DND-41 (cell line): ENCODE data around the gene GRID2.
A peak's percentile ranks its signal among the peaks of the same experiment; 100 is the strongest.

Experiments used
- ATAC-seq: fragments of 200-7000 bp; cut with Tn5 transposase; 3 replicates; pipeline ENCODE4 v1.9.1; 2021; ENCODE audit warnings: low read depth; ENCODE audit not compliant: insufficient read depth
- DNase-seq: peaks from one replicate; pipeline ENCODE4 v3.0.0-alpha.2; 2020
- H2AFZ ChIP-seq: 2 replicates; pipeline ENCODE4 v1.6.0; 2012; ENCODE audit warnings: low read depth, low read length
- H3K27ac ChIP-seq: 2 replicates; pipeline ENCODE4 v1.5.1; 2012; ENCODE audit warnings: low read length, inconsistent platforms
- H3K27me3 ChIP-seq: fragments of 200-600 bp; sonication (generic); 2 replicates; pipeline ENCODE4 v1.6.0; 2012; ENCODE audit warnings: low read length, mild to moderate bottlenecking, inconsistent platforms; ENCODE audit not compliant: insufficient read depth, poor library complexity
- H3K36me3 ChIP-seq: 2 replicates; pipeline ENCODE4 v1.5.1; 2012; ENCODE audit warnings: low read length, inconsistent platforms; ENCODE audit not compliant: insufficient read depth
- H3K4me1 ChIP-seq: 2 replicates; pipeline ENCODE4 v1.5.1; 2012; ENCODE audit warnings: mild to moderate bottlenecking, low read length; ENCODE audit not compliant: insufficient read depth
- H3K4me2 ChIP-seq: 2 replicates; pipeline ENCODE4 v1.6.0; 2012; ENCODE audit warnings: mild to moderate bottlenecking, moderate library complexity, low read length, inconsistent platforms; ENCODE audit not compliant: insufficient read depth
- H3K4me3 ChIP-seq, 2 experiments: fragments of 200-600 bp in 1 of 2; shearing (Covaris generic) in 1 of 2; 2 replicates each; pipeline ENCODE4 v1.5.1; 2012 to 2016; ENCODE audit warnings: inconsistent platforms in 2 of 2, low read length in 2 of 2, mild to moderate bottlenecking in 2 of 2, low read depth in 1 of 2, moderate library complexity in 1 of 2
- H3K79me2 ChIP-seq: 2 replicates; pipeline ENCODE4 v1.6.0; 2012; ENCODE audit warnings: low read length, inconsistent platforms; ENCODE audit not compliant: insufficient read depth
- H3K9ac ChIP-seq: 2 replicates; pipeline ENCODE4 v1.6.0; 2012; ENCODE audit warnings: low read depth, mild to moderate bottlenecking, inconsistent platforms, low read length, moderate library complexity
- H3K9me3 ChIP-seq: 2 replicates; pipeline ENCODE4 v1.5.1; 2012; ENCODE audit warnings: low read length, moderate library complexity, mild to moderate bottlenecking, inconsistent platforms; ENCODE audit not compliant: insufficient read depth, severe bottlenecking
- H4K20me1 ChIP-seq: 2 replicates; pipeline ENCODE4 v1.6.0; 2012; ENCODE audit warnings: low read length; ENCODE audit not compliant: insufficient read depth
- EZH2 ChIP-seq: IDR thresholded peaks from 3 replicates; pipeline ENCODE4 v1.6.1; 2012; ENCODE audit warnings: borderline replicate concordance, low read depth, mild to moderate bottlenecking, moderate library complexity, low read length, inconsistent platforms; ENCODE audit not compliant: severe bottlenecking
- TF ChIP-seq, protein P1 (sequence below): IDR thresholded peaks from 2 replicates; pipeline ENCODE4 v1.5.1; 2012; ENCODE audit warnings: borderline replicate concordance, low read length, moderate library complexity, mild to moderate bottlenecking; ENCODE audit not compliant: poor library complexity, severe bottlenecking; ENCODE audit errors: extremely low read depth

Gene GRID2

DNA sequence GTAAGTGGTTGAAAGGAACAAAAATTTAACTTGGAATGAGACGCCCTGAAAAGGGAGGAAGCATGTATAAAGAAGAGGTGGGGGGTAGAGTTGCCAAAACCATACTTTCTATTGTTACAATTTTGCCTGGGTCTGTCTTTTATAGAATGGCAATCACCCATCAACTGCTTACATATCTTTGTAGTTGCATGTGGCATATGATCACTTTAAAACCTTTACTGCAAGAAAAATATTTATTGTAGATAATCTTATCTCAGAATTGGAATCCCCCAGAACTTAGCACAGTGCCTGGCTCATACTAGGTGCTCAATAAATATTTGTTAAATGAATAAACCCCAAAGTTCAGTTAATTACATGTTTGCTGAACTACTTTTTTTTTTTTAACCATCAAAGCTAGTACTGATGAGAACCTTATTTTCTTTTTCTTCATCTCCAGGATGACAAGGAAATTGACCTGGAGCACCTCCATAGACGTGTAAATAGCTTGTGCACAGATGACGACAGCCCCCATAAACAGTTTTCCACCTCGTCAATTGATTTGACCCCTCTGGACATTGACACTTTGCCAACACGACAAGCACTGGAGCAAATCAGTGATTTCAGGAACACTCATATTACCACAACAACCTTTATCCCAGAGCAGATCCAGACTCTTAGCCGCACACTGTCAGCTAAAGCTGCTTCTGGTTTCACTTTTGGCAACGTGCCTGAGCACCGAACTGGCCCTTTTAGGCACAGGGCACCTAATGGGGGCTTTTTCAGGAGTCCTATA, 1468.1 kb downstream of the GRID2 start:
- Histone ChIP-seq H2AFZ (no peak overlapping the region), H3K4me3 (no peak overlapping the region)
- ATAC-seq: no peak

DNA sequence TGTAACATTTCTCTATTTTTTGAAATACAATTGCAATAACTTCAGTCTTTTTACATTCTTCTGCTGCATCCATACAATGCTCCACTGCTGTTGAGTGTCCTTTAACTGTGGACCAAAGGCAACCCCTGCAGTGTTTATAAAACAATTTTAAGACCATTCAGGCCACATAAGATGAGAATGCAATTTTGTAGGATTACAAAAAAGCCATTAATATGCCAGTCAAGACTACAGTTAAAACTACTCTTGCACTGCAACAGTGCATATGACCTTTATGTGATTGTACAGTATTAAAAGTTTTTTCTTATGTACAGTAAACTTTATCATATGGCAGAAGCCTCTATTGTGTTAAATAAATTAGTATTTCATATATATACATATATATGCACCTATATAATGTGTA, 1469.1 kb downstream of the GRID2 start:
- no peak overlapping the region for H2AFZ ChIP-seq
- TF ChIP-seq, protein P1, sequence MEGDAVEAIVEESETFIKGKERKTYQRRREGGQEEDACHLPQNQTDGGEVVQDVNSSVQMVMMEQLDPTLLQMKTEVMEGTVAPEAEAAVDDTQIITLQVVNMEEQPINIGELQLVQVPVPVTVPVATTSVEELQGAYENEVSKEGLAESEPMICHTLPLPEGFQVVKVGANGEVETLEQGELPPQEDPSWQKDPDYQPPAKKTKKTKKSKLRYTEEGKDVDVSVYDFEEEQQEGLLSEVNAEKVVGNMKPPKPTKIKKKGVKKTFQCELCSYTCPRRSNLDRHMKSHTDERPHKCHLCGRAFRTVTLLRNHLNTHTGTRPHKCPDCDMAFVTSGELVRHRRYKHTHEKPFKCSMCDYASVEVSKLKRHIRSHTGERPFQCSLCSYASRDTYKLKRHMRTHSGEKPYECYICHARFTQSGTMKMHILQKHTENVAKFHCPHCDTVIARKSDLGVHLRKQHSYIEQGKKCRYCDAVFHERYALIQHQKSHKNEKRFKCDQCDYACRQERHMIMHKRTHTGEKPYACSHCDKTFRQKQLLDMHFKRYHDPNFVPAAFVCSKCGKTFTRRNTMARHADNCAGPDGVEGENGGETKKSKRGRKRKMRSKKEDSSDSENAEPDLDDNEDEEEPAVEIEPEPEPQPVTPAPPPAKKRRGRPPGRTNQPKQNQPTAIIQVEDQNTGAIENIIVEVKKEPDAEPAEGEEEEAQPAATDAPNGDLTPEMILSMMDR: no peak
- no peak overlapping the region for H3K4me3 ChIP-seq
- H3K79me2 ChIP-seq: no peaks in the 10 kb centered on the region
- ATAC-seq: no peak
- H3K27ac ChIP-seq: no peak overlapping the region
- H3K9ac ChIP-seq: no peak overlapping the region
- no peaks in the 10 kb centered on the region for H3K9me3 ChIP-seq
- H3K36me3 ChIP-seq: no peaks in the 10 kb centered on the region
- no peaks in the 10 kb centered on the region for H3K4me1 ChIP-seq
- H3K4me2 ChIP-seq: no peak overlapping the region
- H4K20me1 ChIP-seq: no peaks in the 10 kb centered on the region
- no peak for DNase-seq
- H3K27me3 ChIP-seq: peaks cover 2% of the 10 kb centered on the region

More for the DNA sequence above, 1468.1 kb downstream of the GRID2 start:
- no peaks in the 10 kb centered on the region for H3K79me2 ChIP-seq
- no peaks in the 10 kb centered on the region for H4K20me1 ChIP-seq
- H3K4me1 ChIP-seq: no peaks in the 10 kb centered on the region
- H3K36me3 ChIP-seq: no peaks in the 10 kb centered on the region
- peak overlapping the region; percentile 12; the same call in 1 of the 2 replicates for H3K4me2 ChIP-seq
- no peak for DNase-seq
- H3K9me3 ChIP-seq: no peaks in the 10 kb centered on the region
- no peak overlapping the region for H3K27ac ChIP-seq
- no peak overlapping the region for H3K9ac ChIP-seq
- TF ChIP-seq EZH2: no peak
- TF ChIP-seq, protein P1: no peak
- peaks cover 2% of the 10 kb centered on the region for H3K27me3 ChIP-seq

DNA sequence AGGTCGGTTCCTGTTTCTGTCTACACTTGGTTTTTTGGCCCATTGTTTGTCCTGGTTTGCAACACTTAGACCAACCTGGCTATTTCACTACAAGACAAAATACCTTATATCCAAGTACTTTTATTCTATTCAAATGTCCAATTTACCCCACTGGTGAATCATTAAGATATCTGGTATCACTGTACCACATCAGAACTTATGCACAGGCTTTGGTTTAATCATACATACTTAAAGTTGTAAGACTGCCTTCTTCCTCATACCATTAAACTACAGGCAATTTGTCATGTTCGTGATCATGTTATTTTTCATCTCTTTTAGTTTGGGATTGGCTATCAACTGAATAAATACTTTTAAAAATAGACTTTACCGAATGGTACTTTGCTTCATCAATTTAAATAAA, 1471.8 kb downstream of the GRID2 start:
- Histone ChIP-seq H3K4me1 (no peaks in the 10 kb centered on the region), H3K9me3 (no peaks in the 10 kb centered on the region), H3K27me3 (peaks cover 2% of the 10 kb centered on the region), H2AFZ (no peak overlapping the region), H3K4me3 (no peak overlapping the region), H3K27ac (no peak overlapping the region), H4K20me1 (no peaks in the 10 kb centered on the region), H3K79me2 (no peaks in the 10 kb centered on the region), H3K9ac (no peak overlapping the region), H3K36me3 (no peaks in the 10 kb centered on the region), H3K4me2 (no peak overlapping the region)
- no peak for DNase-seq
- ATAC-seq: no peak
- TF ChIP-seq EZH2: no peak
- TF ChIP-seq, protein P1: no peak
